Upper lobe of left lung (tissue), 4 donors: ENCODE results near the gene ZEB1.

Experiments
- CTCF ChIP-seq, 6 experiments: fragments of 450-650 bp in 4 of 6; fragments of 200-600 bp in 2 of 6; sonication (generic) in 2 of 6; IDR thresholded peaks; one replicate each; pipeline ENCODE4 v1.5.1; 2016 to 2019; ENCODE audit warnings: antibody characterized with exemption in 6 of 6
- POLR2A ChIP-seq, 4 donors: fragments of 450-650 bp; IDR thresholded peaks; one replicate each; pipeline ENCODE4 v1.5.1; 2016 to 2017; ENCODE audit warnings: antibody characterized with exemption in 4 of 4, mild to moderate bottlenecking in 2 of 4
- POLR2AphosphoS5 ChIP-seq, 2 donors: sonication (generic); formaldehyde crosslinking; IDR thresholded peaks; one replicate each; pipeline ENCODE4 v1.5.1; 2017; ENCODE audit warnings: antibody characterized with exemption in 2 of 2

- TF ChIP-seq POLR2A (IDR thresholded peaks at IDR 0.05) (no peak), CTCF (IDR thresholded peaks at IDR 0.05) (no peak), POLR2AphosphoS5 (IDR thresholded peaks at IDR 0.05) (no peak)
These were observed 140.0 kb downstream of the ZEB1 start for GRCh38 chr10:31458974-31459373.
